Vagina (tissue), 2 donors: ENCODE measurements around the gene DENND2D.

Experiments used
- CTCF ChIP-seq, 3 experiments: fragments of 450-650 bp in 2 of 3; fragments of 200-600 bp in 1 of 3; sonication (generic) in 1 of 3; IDR thresholded peaks; one replicate each; pipeline ENCODE4 v1.5.1; 2017 to 2019; ENCODE audit warnings: antibody characterized with exemption in 3 of 3, mild to moderate bottlenecking in 2 of 3, moderate library complexity in 2 of 3
- POLR2A ChIP-seq, 2 donors: fragments of 450-650 bp; IDR thresholded peaks; one replicate each; pipeline ENCODE4 v1.6.1; 2017; ENCODE audit warnings: antibody characterized with exemption in 2 of 2, mild to moderate bottlenecking in 2 of 2, moderate library complexity in 2 of 2
- POLR2AphosphoS5 ChIP-seq, 2 donors: sonication (generic); formaldehyde crosslinking; IDR thresholded peaks; one replicate each; pipeline ENCODE4 v1.9.0; 2017; ENCODE audit warnings: antibody characterized with exemption in 2 of 2, mild to moderate bottlenecking in 2 of 2, low read depth in 1 of 2; ENCODE audit not compliant: insufficient read depth in 1 of 2

DNA sequence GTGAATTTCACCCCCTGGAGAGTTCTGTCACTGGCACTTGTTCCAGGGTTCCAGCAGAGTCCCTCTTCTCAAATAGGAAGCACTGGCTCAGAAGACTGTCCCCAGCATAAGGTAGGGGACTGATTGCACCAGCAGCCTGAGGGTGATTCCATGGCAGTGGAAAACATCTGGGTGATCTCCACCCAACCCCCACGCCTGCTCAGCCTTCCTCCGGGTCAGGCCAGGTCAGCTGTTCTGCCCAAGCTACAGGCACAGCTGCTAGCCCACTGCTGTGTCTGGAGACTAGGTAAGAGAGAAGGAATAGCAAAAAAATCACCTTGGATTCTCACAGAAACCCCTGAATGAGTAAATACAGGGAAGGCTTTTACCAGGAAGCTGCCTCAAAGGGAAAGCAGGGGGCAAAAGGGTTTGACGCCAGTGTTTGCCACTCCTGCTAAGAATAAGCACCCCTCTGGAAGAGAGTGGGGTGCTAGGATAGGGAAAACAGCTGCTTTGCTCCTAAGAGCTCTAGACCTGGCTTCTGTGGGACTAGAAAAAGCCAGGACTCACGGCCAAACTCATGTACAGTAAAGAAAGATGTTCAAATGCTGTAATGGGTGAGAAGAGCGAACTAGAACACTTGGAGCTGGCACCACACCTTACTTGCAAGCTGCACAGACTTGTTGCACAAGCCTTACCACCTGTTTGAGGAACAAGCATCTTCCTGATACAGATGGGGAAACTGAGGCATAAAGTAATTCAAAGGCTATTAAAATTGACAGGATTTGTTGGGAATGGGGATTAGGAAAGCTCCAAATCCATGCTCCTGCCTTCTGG is 1.0 kb upstream of the DENND2D start:
- no peak for TF ChIP-seq CTCF (IDR thresholded peaks at IDR 0.05)
- no peak for TF ChIP-seq POLR2AphosphoS5 (IDR thresholded peaks at IDR 0.05; ENCODE audit: insufficient read depth in 1 of 2, low read depth in 1 of 2)
- TF ChIP-seq POLR2A (IDR thresholded peaks at IDR 0.05), result no peak
